ENCODE results near the gene POU2F2. TPM values are rescaled to one million over a fixed set of nuclear protein-coding genes. Genes with fewer than 3 reads are reported as not detected.

Gene POU2F2
- total RNA-seq, 2 experiments from 2014 or later: 55.6 to 57.3 TPM

GRCh38 chr19:42132851-42133528 is 744 bp upstream of the POU2F2 start:
- POLR2A ChIA-PET: interaction anchor here (0.7 to 2.8 kb wide), 6 partner anchors 10 to 169 kb away, joined by 3 to 23 read pairs (median 4); partner anchors contain the start of genes GSK3A and PAFAH1B3
- Mint-ChIP-seq H3K4me3 (peak overlapping the region; percentile 81), H3K9me3 (no peaks in the 10 kb centered on the region), H3K27ac (peak overlapping the region; percentile 85), H3K4me1 (ENCODE audit: low read depth) (peaks cover 49% of the 10 kb centered on the region), H3K36me3 (no peaks in the 10 kb centered on the region), H3K27me3 (no peaks in the 10 kb centered on the region)
- intact Hi-C loops (cut with micrococcal nuclease): loop anchor here (1.0 to 5.0 kb wide), 10 partner anchors 10 to 289 kb away; partner anchors contain the start of genes MEGF8 and ZNF574
- CTCF ChIA-PET: interaction anchor here (0.6 to 2.7 kb wide), 41 partner anchors 9 to 309 kb away, joined by 3 to 43 read pairs (median 4); partner anchors contain the start of genes DEDD2, GSK3A, ZNF526 and ZNF574
- DNase-seq: peak; percentile 88

GRCh38 chr19:42131149-42132029 is 857 bp downstream of the POU2F2 start:
- intact Hi-C loops (cut with micrococcal nuclease): loop anchor here (1.0 to 5.0 kb wide), 7 partner anchors 8 to 291 kb away; partner anchors contain the start of genes MEGF8 and ZNF574
- Mint-ChIP-seq H3K4me1 (ENCODE audit: low read depth) (peaks cover 57% of the 10 kb centered on the region), H3K9me3 (no peaks in the 10 kb centered on the region), H3K36me3 (no peaks in the 10 kb centered on the region), H3K27ac (peak overlapping the region; percentile 85), H3K27me3 (no peaks in the 10 kb centered on the region), H3K4me3 (peak overlapping the region; percentile 81)
- no peak for DNase-seq
- POLR2A ChIA-PET: interaction anchor here (1.8 to 2.8 kb wide), 2 partner anchors 9 to 111 kb away, joined by 5 to 23 read pairs; partner anchors contain the start of gene GSK3A
- CTCF ChIA-PET: interaction anchor here (1.3 to 2.7 kb wide), 11 partner anchors 7 to 292 kb away, joined by 3 to 43 read pairs (median 12); partner anchors contain the start of genes GSK3A and ZNF526

GRCh38 chr19:42130254-42130573 is 2.0 kb downstream of the POU2F2 start:
- peaks cover 60% of the 10 kb centered on the region for H3K4me1 Mint-ChIP-seq (ENCODE audit: low read depth)
- ChIA-PET POLR2A (no interaction called here), CTCF (interaction anchor here (1.3 kb wide), 1 partner anchor 148 kb away, joined by 3 read pairs; no protein-coding TSS in a partner anchor)
- H3K9me3 Mint-ChIP-seq: no peaks in the 10 kb centered on the region
- H3K27me3 Mint-ChIP-seq: no peaks in the 10 kb centered on the region
- peak overlapping the region; percentile 51 for H3K4me3 Mint-ChIP-seq
- no peak for DNase-seq
- H3K36me3 Mint-ChIP-seq: no peaks in the 10 kb centered on the region
- H3K27ac Mint-ChIP-seq: peak overlapping the region; percentile 69
- intact Hi-C loops (cut with micrococcal nuclease): loop anchor here (5.0 kb wide), 1 partner anchor 292 kb away; no protein-coding TSS in a partner anchor

GRCh38 chr19:42129399-42130253 is 2.6 kb downstream of the POU2F2 start:
- Mint-ChIP-seq H3K27me3 (no peaks in the 10 kb centered on the region), H3K4me3 (peak overlapping the region; percentile 51), H3K4me1 (ENCODE audit: low read depth) (peaks cover 62% of the 10 kb centered on the region), H3K36me3 (peaks cover 1% of the 10 kb centered on the region), H3K9me3 (no peaks in the 10 kb centered on the region), H3K27ac (peak overlapping the region; percentile 69)
- intact Hi-C loops (cut with micrococcal nuclease): loop anchor here (5.0 kb wide), 1 partner anchor 293 kb away; no protein-coding TSS in a partner anchor
- ChIA-PET POLR2A (interaction anchor here (0.6 kb wide), 1 partner anchor 72 kb away, joined by 3 read pairs; no protein-coding TSS in a partner anchor), CTCF (interaction anchor here (1.3 kb wide), 2 partner anchors 20 to 149 kb away, joined by 3 to 5 read pairs; no protein-coding TSS in a partner anchor)
- DNase-seq: no peak

- intact Hi-C loops (cut with micrococcal nuclease): no loop called here
- Mint-ChIP-seq H3K9me3 (no peaks in the 10 kb centered on the region), H3K4me3 (no peak overlapping the region), H3K36me3 (peaks cover 7% of the 10 kb centered on the region), H3K27me3 (no peaks in the 10 kb centered on the region), H3K4me1 (ENCODE audit: low read depth) (peaks cover 71% of the 10 kb centered on the region), H3K27ac (peak overlapping the region; percentile 47)
- CTCF ChIA-PET: interaction anchor here (1.2 kb wide), 1 partner anchor 10 kb away, joined by 3 read pairs; no protein-coding TSS in a partner anchor
- POLR2A ChIA-PET: interaction anchor here (0.7 kb wide), 1 partner anchor 18 kb away, joined by 3 read pairs; no protein-coding TSS in a partner anchor
- no peak for DNase-seq
Measured at GRCh38 chr19:42126574-42126973, 5.7 kb downstream of the POU2F2 start.

- no peak overlapping the region for H3K27ac Mint-ChIP-seq
- POLR2A ChIA-PET: no interaction called here
Measured at GRCh38 chr19:42125536-42125935, 6.7 kb downstream of the POU2F2 start.

GRCh38 chr19:42124386-42124901 is 7.8 kb downstream of the POU2F2 start:
- POLR2A ChIA-PET: interaction anchor here (3.2 kb wide), 1 partner anchor 8 kb away, joined by 23 read pairs; the partner anchor contains the start of gene POU2F2
- intact Hi-C loops (cut with micrococcal nuclease): loop anchor here (5.0 kb wide), 1 partner anchor 273 kb away; no protein-coding TSS in a partner anchor
- Mint-ChIP-seq H3K4me1 (ENCODE audit: low read depth) (peaks cover 67% of the 10 kb centered on the region), H3K36me3 (peaks cover 8% of the 10 kb centered on the region), H3K9me3 (no peaks in the 10 kb centered on the region), H3K4me3 (no peak overlapping the region), H3K27ac (peak overlapping the region; percentile 49), H3K27me3 (no peaks in the 10 kb centered on the region)
- DNase-seq: no peak
- CTCF ChIA-PET: interaction anchor here (0.7 to 5.3 kb wide), 10 partner anchors 8 to 171 kb away, joined by 3 to 82 read pairs (median 4); partner anchors contain the start of gene POU2F2

More at GRCh38 chr19:42125536-42125935, 6.7 kb downstream of the POU2F2 start:
- Mint-ChIP-seq H3K27me3 (no peaks in the 10 kb centered on the region), H3K4me3 (no peak overlapping the region), H3K9me3 (no peaks in the 10 kb centered on the region), H3K36me3 (peaks cover 8% of the 10 kb centered on the region), H3K4me1 (ENCODE audit: low read depth) (peaks cover 74% of the 10 kb centered on the region)
- CTCF ChIA-PET: interaction anchor here (0.7 to 5.3 kb wide), 5 partner anchors 7 to 170 kb away, joined by 3 to 82 read pairs (median 5); partner anchors contain the start of gene POU2F2
- intact Hi-C loops (cut with micrococcal nuclease): no loop called here
- no peak for DNase-seq

- H3K36me3 Mint-ChIP-seq: peaks cover 8% of the 10 kb centered on the region
- intact Hi-C loops (cut with micrococcal nuclease): loop anchor here (1.0 to 5.0 kb wide), 6 partner anchors 9 to 274 kb away; partner anchors contain the start of genes GSK3A, POU2F2 and ZNF574
- no peak for DNase-seq
- H3K4me1 Mint-ChIP-seq (ENCODE audit: low read depth): peaks cover 62% of the 10 kb centered on the region
- H3K9me3 Mint-ChIP-seq: no peaks in the 10 kb centered on the region
- peak overlapping the region; percentile 97 for H3K27ac Mint-ChIP-seq
- no peaks in the 10 kb centered on the region for H3K27me3 Mint-ChIP-seq
- POLR2A ChIA-PET: interaction anchor here (0.6 to 3.2 kb wide), 2 partner anchors 8 to 13 kb away, joined by 3 to 23 read pairs; partner anchors contain the start of gene POU2F2
- CTCF ChIA-PET: interaction anchor here (0.7 to 5.3 kb wide), 13 partner anchors 9 to 317 kb away, joined by 3 to 82 read pairs (median 3); partner anchors contain the start of gene POU2F2
- H3K4me3 Mint-ChIP-seq: peak overlapping the region; percentile 82
Measured at GRCh38 chr19:42123765-42124164, 8.5 kb downstream of the POU2F2 start.

- peak; percentile 91 for DNase-seq
- ChIA-PET POLR2A (interaction anchor here (0.6 to 3.2 kb wide), 2 partner anchors 9 to 12 kb away, joined by 3 to 23 read pairs; partner anchors contain the start of gene POU2F2), CTCF (interaction anchor here (1.0 to 5.3 kb wide), 10 partner anchors 10 to 318 kb away, joined by 3 to 82 read pairs (median 4); partner anchors contain the start of gene POU2F2)
- H3K36me3 Mint-ChIP-seq: peaks cover 8% of the 10 kb centered on the region
- peak overlapping the region; percentile 97 for H3K27ac Mint-ChIP-seq
- peaks cover 65% of the 10 kb centered on the region for H3K4me1 Mint-ChIP-seq (ENCODE audit: low read depth)
- peak overlapping the region; percentile 82 for H3K4me3 Mint-ChIP-seq
- intact Hi-C loops (cut with micrococcal nuclease): loop anchor here (1.0 to 5.0 kb wide), 6 partner anchors 9 to 274 kb away; partner anchors contain the start of genes GSK3A, POU2F2 and ZNF574
- no peaks in the 10 kb centered on the region for H3K27me3 Mint-ChIP-seq
- no peaks in the 10 kb centered on the region for H3K9me3 Mint-ChIP-seq
Measured at GRCh38 chr19:42122691-42123607, 9.3 kb downstream of the POU2F2 start.

All from activated CD4-positive, alpha-beta memory T cell treated with anti-CD3 and anti-CD28 coated beads for 36 hours (primary cell).